Measurements from ENCODE around the gene KRTAP10-5.
"Not testable (repeated sequence)": the region's sequence is repeated elsewhere in the genome, so short reads cannot be mapped to it uniquely, and the experiment has no call there.

Gene KRTAP10-5

GRCh38 chr21:44590311-44590721 is 9.9 kb upstream of the KRTAP10-5 start:
- DNase-seq: no peak

GRCh38 chr21:44589586-44590305 is 9.3 kb upstream of the KRTAP10-5 start:
- DNase-seq: no peak

- DNase-seq: no peak
These were observed 8.7 kb upstream of the KRTAP10-5 start for GRCh38 chr21:44589094-44589493.

GRCh38 chr21:44585892-44586291 is 5.5 kb upstream of the KRTAP10-5 start:
- DNase-seq: no peak

GRCh38 chr21:44583800-44584147 is 3.4 kb upstream of the KRTAP10-5 start:
- no peak for DNase-seq

GRCh38 chr21:44583089-44583799 is 2.8 kb upstream of the KRTAP10-5 start:
- no peak for DNase-seq

GRCh38 chr21:44582055-44582454 is 1.7 kb upstream of the KRTAP10-5 start:
- no peak for DNase-seq

- DNase-seq: no peak
These were observed 754 bp upstream of the KRTAP10-5 start for GRCh38 chr21:44581158-44581557.

- no peak for DNase-seq
These were observed 615 bp downstream of the KRTAP10-5 start for GRCh38 chr21:44579833-44580144.

GRCh38 chr21:44579056-44579832 is 1.2 kb downstream of the KRTAP10-5 start:
- DNase-seq: no peak

GRCh38 chr21:44578371-44579055 is 1.9 kb downstream of the KRTAP10-5 start:
- no peak for DNase-seq

- no peak for DNase-seq
These were observed 4.4 kb downstream of the KRTAP10-5 start for GRCh38 chr21:44576025-44576420.

GRCh38 chr21:44575307-44576024 is 4.9 kb downstream of the KRTAP10-5 start:
- DNase-seq: no peak

GRCh38 chr21:44574457-44575306 is 5.7 kb downstream of the KRTAP10-5 start:
- no peak for DNase-seq

GRCh38 chr21:44573630-44574456 is 6.6 kb downstream of the KRTAP10-5 start, which contains the start of gene KRTAP10-4:
KRTAP10-4 (plus strand) TSS chr21:44573729; CDS start chr21:44573759, 30 bp downstream.
- not testable (repeated sequence) for DNase-seq

- DNase-seq: no peak
These were observed 7.3 kb downstream of the KRTAP10-5 start for GRCh38 chr21:44572959-44573583.

- no peak for DNase-seq
These were observed 8.3 kb downstream of the KRTAP10-5 start for GRCh38 chr21:44571844-44572782.

- no peak for DNase-seq
These were observed 9.1 kb downstream of the KRTAP10-5 start for GRCh38 chr21:44571296-44571695.
